Measurements from ENCODE around the gene ACAD8. TPM values are rescaled to one million over a fixed set of nuclear protein-coding genes. Genes with fewer than 3 reads are reported as not detected.

ACAD8 gene
- total RNA-seq, 1 donor from 2014 or later: 26.0 TPM

DNA sequence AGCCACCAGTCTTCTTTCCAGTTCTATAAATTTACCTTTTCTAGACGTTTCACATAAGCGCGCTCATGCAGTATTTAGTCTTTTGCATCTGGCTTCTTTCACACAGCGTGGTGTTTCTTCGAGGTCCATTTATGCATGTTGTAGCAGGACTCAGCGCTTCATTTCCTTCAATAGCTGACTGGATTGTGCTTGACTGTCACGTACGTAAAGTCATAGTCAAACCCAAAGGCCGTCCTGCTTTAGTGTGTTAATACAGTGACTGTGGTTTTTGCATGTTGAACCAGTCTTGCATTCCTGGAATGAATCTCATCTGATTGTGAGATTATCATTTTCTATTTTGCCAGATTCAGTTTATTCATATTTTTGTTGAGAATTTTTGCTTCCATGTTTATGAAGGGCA is 41.3 kb downstream of the ACAD8 start:
- intact Hi-C loops (cut with micrococcal nuclease): no loop called here
- Mint-ChIP-seq H3K27me3 (no peaks in the 10 kb centered on the region), H3K36me3 (ENCODE audit: low read depth) (peaks cover 16% of the 10 kb centered on the region), H3K9me3 (no peaks in the 10 kb centered on the region), H3K4me3 (no peak overlapping the region), H3K4me1 (no peaks in the 10 kb centered on the region), H3K27ac (no peak overlapping the region)
- no peak for DNase-seq

DNA sequence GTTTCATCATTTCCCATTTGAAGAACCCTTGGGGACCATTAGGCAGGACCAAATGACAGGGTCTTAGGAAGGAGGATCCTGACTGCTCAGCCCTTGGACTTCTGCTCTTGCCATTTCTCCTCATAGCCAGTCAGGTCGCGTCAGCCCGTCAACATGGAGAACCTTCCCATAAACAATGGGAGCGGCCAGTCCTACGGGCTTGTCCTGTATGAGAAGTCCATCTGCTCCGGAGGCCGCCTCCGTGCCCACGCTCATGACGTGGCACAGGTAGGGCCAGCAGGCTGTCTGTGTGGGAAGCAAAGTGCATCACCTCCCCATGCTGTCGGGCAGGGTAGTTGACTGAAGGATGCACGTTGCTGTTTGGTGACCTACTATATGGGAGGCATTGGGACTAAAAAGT is 58.9 kb downstream of the ACAD8 start:
- Mint-ChIP-seq H3K4me1 (no peaks in the 10 kb centered on the region), H3K27me3 (no peaks in the 10 kb centered on the region), H3K9me3 (peaks cover 9% of the 10 kb centered on the region), H3K27ac (no peak overlapping the region), H3K4me3 (no peak overlapping the region), H3K36me3 (ENCODE audit: low read depth) (peaks cover 24% of the 10 kb centered on the region)
- DNase-seq: no peak
- intact Hi-C loops (cut with micrococcal nuclease): no loop called here

DNA sequence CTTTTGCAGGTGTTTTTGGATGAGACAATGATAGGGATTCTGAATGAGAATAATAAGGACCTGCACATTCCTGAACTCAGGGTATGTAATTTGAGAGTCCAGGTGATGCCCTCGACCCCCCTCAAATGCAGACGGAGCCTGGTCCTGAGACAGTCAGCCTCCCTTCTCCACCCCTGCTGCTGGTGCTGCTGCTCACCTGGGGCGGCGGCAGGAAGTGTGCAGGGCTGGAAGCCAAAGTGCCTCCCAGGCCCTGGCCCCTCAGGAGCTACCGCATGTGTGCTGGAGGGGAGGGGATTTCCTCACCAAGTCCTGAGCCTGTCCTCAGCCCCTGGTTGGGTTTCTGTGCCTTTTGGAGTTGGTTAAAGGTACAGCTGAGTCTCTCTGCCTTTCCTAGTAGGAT is 59.4 kb downstream of the ACAD8 start:
- Mint-ChIP-seq H3K27ac (no peak overlapping the region), H3K27me3 (no peaks in the 10 kb centered on the region), H3K36me3 (ENCODE audit: low read depth) (peaks cover 21% of the 10 kb centered on the region), H3K4me3 (no peak overlapping the region), H3K9me3 (peaks cover 6% of the 10 kb centered on the region), H3K4me1 (no peaks in the 10 kb centered on the region)
- no peak for DNase-seq
- intact Hi-C loops (cut with micrococcal nuclease): no loop called here

DNA sequence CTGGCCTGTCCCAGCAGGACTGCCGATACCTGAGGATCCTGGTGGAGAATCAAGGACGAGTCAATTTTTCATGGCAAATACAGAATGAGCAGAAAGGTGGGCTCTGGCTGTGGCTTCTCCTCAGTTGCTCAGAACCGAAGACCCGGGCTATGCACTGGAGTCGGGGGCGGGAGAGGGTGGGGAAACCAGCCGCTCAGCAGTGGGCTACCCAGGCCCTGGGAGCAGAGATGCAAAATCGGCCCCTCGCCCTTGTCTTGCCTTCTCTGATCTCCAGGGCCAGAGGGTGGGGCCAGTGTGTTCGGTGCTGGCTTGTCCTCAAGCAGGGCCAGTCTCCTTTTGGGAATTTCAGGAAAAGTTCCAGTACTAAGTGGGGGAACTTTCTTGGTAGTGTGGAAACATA is 60.0 kb downstream of the ACAD8 start:
- H3K4me3 Mint-ChIP-seq: no peak overlapping the region
- H3K27me3 Mint-ChIP-seq: no peaks in the 10 kb centered on the region
- peaks cover 6% of the 10 kb centered on the region for H3K9me3 Mint-ChIP-seq
- no peak overlapping the region for H3K27ac Mint-ChIP-seq
- intact Hi-C loops (cut with micrococcal nuclease): no loop called here
- no peaks in the 10 kb centered on the region for H3K4me1 Mint-ChIP-seq
- H3K36me3 Mint-ChIP-seq (ENCODE audit: low read depth): peaks cover 21% of the 10 kb centered on the region
- no peak for DNase-seq

DNA sequence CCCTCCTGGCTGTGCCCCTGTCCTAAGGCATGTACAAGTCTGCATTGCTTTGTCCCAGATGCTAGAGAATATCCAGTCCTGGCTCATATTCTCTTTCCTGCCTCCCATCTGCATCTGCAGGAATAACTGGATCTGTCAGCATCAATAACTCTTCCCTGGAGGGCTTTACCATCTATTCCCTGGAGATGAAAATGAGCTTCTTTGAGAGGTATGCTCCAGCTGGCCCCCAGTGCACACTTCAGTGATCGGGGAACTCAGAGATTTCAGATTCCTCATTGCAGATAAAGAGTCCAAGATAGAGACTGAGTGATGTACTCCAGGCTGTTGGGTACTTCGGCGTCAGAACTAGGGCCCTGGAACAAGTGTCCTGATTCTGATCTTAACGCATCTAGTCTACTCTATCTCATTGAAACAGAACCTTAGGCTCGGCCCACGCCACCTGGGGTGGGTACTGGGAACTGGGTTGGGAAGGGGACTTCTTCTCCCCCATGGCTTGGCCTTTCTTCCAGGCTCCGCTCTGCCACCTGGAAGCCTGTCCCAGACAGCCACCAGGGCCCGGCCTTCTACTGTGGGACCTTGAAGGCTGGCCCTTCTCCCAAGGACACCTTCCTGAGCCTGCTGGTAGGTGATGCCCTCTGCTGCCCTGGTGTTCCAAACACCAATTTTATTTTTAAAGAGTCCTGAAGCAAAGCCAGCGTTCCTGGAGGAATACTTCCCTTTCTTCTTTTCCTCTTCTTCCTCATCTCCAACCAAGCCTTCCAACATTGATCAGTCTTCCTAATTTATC is 60.6 kb downstream of the ACAD8 start:
- intact Hi-C loops (cut with micrococcal nuclease): no loop called here
- Mint-ChIP-seq H3K36me3 (ENCODE audit: low read depth) (peaks cover 21% of the 10 kb centered on the region), H3K27me3 (no peaks in the 10 kb centered on the region), H3K4me3 (no peak overlapping the region), H3K27ac (no peak overlapping the region), H3K9me3 (peaks cover 8% of the 10 kb centered on the region), H3K4me1 (no peaks in the 10 kb centered on the region)
- no peak for DNase-seq

Other genes with a start within 250 kb of the ACAD8 start
- gene JAM3, start 184.5 kb upstream of the ACAD8 start, total RNA-seq: 4.7 and 5.0 TPM in 2 replicates
- gene NCAPD3, start 29.6 kb upstream of the ACAD8 start, total RNA-seq: 108 and 111 TPM in 2 replicates
- gene VPS26B, start 28.9 kb upstream of the ACAD8 start, total RNA-seq: 41.6 and 42.6 TPM in 2 replicates
- gene THYN1, start 216 bp upstream of the ACAD8 start, total RNA-seq: 61.6 and 69.1 TPM in 2 replicates
- 16.5 and 17.0 TPM in 2 replicates for gene GLB1L3, start 22.8 kb downstream of the ACAD8 start, total RNA-seq
- gene GLB1L2, start 78.4 kb downstream of the ACAD8 start, total RNA-seq: 10.2 and 11.2 TPM in 2 replicates
- 0.16 and 0.28 TPM in 2 replicates for gene B3GAT1, start 158.7 kb downstream of the ACAD8 start, total RNA-seq